H1 (cell line): ENCODE measurements around the gene WDR91. TPM values are rescaled to one million over a fixed set of nuclear protein-coding genes. Genes with fewer than 3 reads are reported as not detected.
"Not testable (repeated sequence)": the region's sequence is repeated elsewhere in the genome, so short reads cannot be mapped to it uniquely, and the experiment has no call there.

Experiments
- CTCF ChIA-PET: fragments of 300-600 bp; sonication (Branson Sonifier 250); formaldehyde crosslinking; loops from one replicate; lab custom pipeline; 2021; ENCODE audit not compliant: partially characterized antibody; lab: Charles Lee
- POLR2A ChIA-PET: fragments of 300-600 bp; sonication (Branson Sonifier 250); formaldehyde crosslinking; loops from one replicate; lab custom pipeline; 2021; ENCODE audit warnings: inconsistent platforms; ENCODE audit not compliant: partially characterized antibody; lab: Charles Lee
- DNase-seq, 2 experiments: peaks; one replicate each; pipeline versions ENCODE4 v3.0.0 to v3.0.0-alpha.2; 2010 to 2022; ENCODE audit warnings: low spot score in 2 of 2, low read depth in 1 of 2, mixed read lengths in 1 of 2
- FAIRE-seq: peaks from 2 replicates; lab custom pipeline; 2011; peaks lifted over from hg19 to GRCh38; lab: Jason Lieb, UNC
- H2AFZ ChIP-seq: 2 replicates; pipeline ENCODE4 v1.8.1; 2012; ENCODE audit warnings: low read length, inconsistent platforms
- H2AK5ac ChIP-seq: 2 replicates; pipeline ENCODE4 v1.6.1; 2013; ENCODE audit warnings: low read depth, low read length
- H2BK120ac ChIP-seq: replicated peaks from 2 replicates; pipeline ENCODE3; 2013; ENCODE audit warnings: low read depth, low read length, inconsistent platforms
- H2BK12ac ChIP-seq: 2 replicates; pipeline ENCODE4 v1.6.1; 2013; ENCODE audit warnings: low read depth, low read length
- H2BK15ac ChIP-seq: 2 replicates; pipeline ENCODE4 v1.6.1; 2013; ENCODE audit warnings: low read length
- H2BK20ac ChIP-seq: 2 replicates; pipeline ENCODE4 v1.6.1; 2013; ENCODE audit warnings: low read length
- H2BK5ac ChIP-seq: 2 replicates; pipeline ENCODE4 v1.6.1; 2013; ENCODE audit warnings: low read depth, low read length
- H3K14ac ChIP-seq: 2 replicates; pipeline ENCODE4 v1.6.1; 2013; ENCODE audit warnings: inconsistent platforms; ENCODE audit not compliant: insufficient read length
- H3K18ac ChIP-seq: 2 replicates; pipeline ENCODE4 v1.6.1; 2013; ENCODE audit warnings: low read length; ENCODE audit errors: extremely low read depth
- H3K23ac ChIP-seq: 2 replicates; pipeline ENCODE4 v1.6.1; 2013; ENCODE audit warnings: inconsistent platforms; ENCODE audit not compliant: insufficient read length
- H3K23me2 ChIP-seq: 2 replicates; pipeline ENCODE4 v1.6.1; 2013; ENCODE audit warnings: low read depth, low read length
- H3K27ac ChIP-seq: 2 replicates; pipeline ENCODE4 v1.6.1; 2011; ENCODE audit warnings: low read depth, low read length, inconsistent platforms
- H3K27me3 ChIP-seq, 4 experiments: replicated peaks in 1 of 4; 1 replicate in 1 of 4; 2 replicates in 3 of 4; pipeline versions ENCODE4 v1.6.1 to v1.8.1; 2011 to 2013; ENCODE audit warnings: low read length in 3 of 4, mild to moderate bottlenecking in 3 of 4, inconsistent platforms in 2 of 4, mixed read lengths in 2 of 4, moderate library complexity in 1 of 4; ENCODE audit not compliant: control insufficient read depth in 3 of 4, insufficient read depth in 3 of 4; ENCODE audit errors: extremely low read depth in 1 of 4
- H3K36me3 ChIP-seq, 4 experiments: 2 replicates each; pipeline versions ENCODE4 v1.6.1 to v1.8.1; 2011 to 2013; ENCODE audit warnings: mild to moderate bottlenecking in 4 of 4, low read length in 3 of 4, moderate library complexity in 2 of 4, control low read depth in 1 of 4, inconsistent platforms in 1 of 4; ENCODE audit not compliant: insufficient read depth in 4 of 4, control insufficient read depth in 2 of 4
- H3K4ac ChIP-seq: replicated peaks from 2 replicates; pipeline ENCODE3; 2013; ENCODE audit warnings: low read length, low read depth, mixed read lengths, inconsistent platforms; ENCODE audit not compliant: insufficient read length
- H3K4me1 ChIP-seq, 4 experiments: replicated peaks in 1 of 4; 1 replicate in 1 of 4; 2 replicates in 3 of 4; pipeline versions ENCODE4 v1.6.1 to v1.8.1; 2011 to 2013; ENCODE audit warnings: low read length in 3 of 4, inconsistent platforms in 2 of 4, mixed read lengths in 1 of 4; ENCODE audit not compliant: insufficient read depth in 4 of 4, control insufficient read depth in 3 of 4
- H3K4me2 ChIP-seq, 2 experiments: 2 replicates each; pipeline versions ENCODE4 v1.6.1 to v1.8.1; 2011 to 2013; ENCODE audit warnings: low read depth in 2 of 2, low read length in 2 of 2, control low read depth in 1 of 2, inconsistent platforms in 1 of 2, mild to moderate bottlenecking in 1 of 2; ENCODE audit not compliant: insufficient read depth in 1 of 2
- H3K4me3 ChIP-seq, 4 experiments: fragments of 200-600, 300-600 bp in 1 of 4; sonication (generic), shearing (Covaris generic), sonication (Bioruptor Twin) in 1 of 4; 2 replicates each; pipeline versions ENCODE4 v1.5.1 to v1.8.1; 2011 to 2016; ENCODE audit warnings: low read length in 4 of 4, low read depth in 3 of 4, control low read depth in 2 of 4, inconsistent platforms in 2 of 4, mild to moderate bottlenecking in 2 of 4, mixed read lengths in 1 of 4, moderate library complexity in 1 of 4; ENCODE audit not compliant: insufficient read depth in 2 of 4; ENCODE audit errors: extremely low read depth in 1 of 4
- H3K56ac ChIP-seq: replicated peaks from 2 replicates; pipeline ENCODE3; 2013; ENCODE audit warnings: low read depth, mild to moderate bottlenecking, mixed read lengths, low read length, inconsistent platforms; ENCODE audit not compliant: insufficient read length
- H3K79me1 ChIP-seq: 2 replicates; pipeline ENCODE4 v1.6.1; 2013; ENCODE audit warnings: low read depth, low read length, control low read depth
- H3K79me2 ChIP-seq, 2 experiments: 2 replicates each; pipeline versions ENCODE4 v1.6.1 to v1.8.1; 2012 to 2013; ENCODE audit warnings: low read length in 2 of 2, mild to moderate bottlenecking in 2 of 2, inconsistent platforms in 1 of 2; ENCODE audit not compliant: insufficient read depth in 2 of 2, control insufficient read depth in 1 of 2
- H3K9ac ChIP-seq, 4 experiments: replicated peaks in 1 of 4; 1 replicate in 1 of 4; 2 replicates in 3 of 4; pipeline versions ENCODE4 v1.6.1 to v1.8.1; 2011 to 2013; ENCODE audit warnings: low read depth in 3 of 4, low read length in 3 of 4, control low read depth in 2 of 4, mild to moderate bottlenecking in 2 of 4, moderate library complexity in 2 of 4, inconsistent platforms in 1 of 4; ENCODE audit errors: extremely low read depth in 1 of 4
- H3K9me3 ChIP-seq, 2 experiments: 2 replicates each; pipeline versions ENCODE4 v1.6.1 to v1.8.1; 2012 to 2013; ENCODE audit warnings: mild to moderate bottlenecking in 2 of 2, moderate library complexity in 2 of 2, control low read depth in 1 of 2, inconsistent platforms in 1 of 2, low read depth in 1 of 2, low read length in 1 of 2, mixed read lengths in 1 of 2; ENCODE audit not compliant: insufficient read depth in 2 of 2
- H4K20me1 ChIP-seq, 2 experiments: replicated peaks in 1 of 2; 2 replicates each; pipeline versions ENCODE3 to v1.8.1; 2011 to 2013; ENCODE audit warnings: inconsistent platforms in 2 of 2, low read length in 2 of 2, mild to moderate bottlenecking in 1 of 2; ENCODE audit not compliant: insufficient read depth in 2 of 2, control insufficient read depth in 1 of 2
- H4K5ac ChIP-seq: 2 replicates; pipeline ENCODE4 v1.6.1; 2013; ENCODE audit warnings: low read length, low read depth, mixed read lengths, inconsistent platforms; ENCODE audit not compliant: insufficient read length
- H4K8ac ChIP-seq: 2 replicates; pipeline ENCODE4 v1.8.0; 2013; ENCODE audit warnings: mild to moderate bottlenecking, moderate library complexity, low read length, inconsistent platforms; ENCODE audit not compliant: insufficient read depth; ENCODE audit errors: extremely low read depth
- H4K91ac ChIP-seq: replicated peaks from 2 replicates; pipeline ENCODE3; 2013; ENCODE audit warnings: low read length, mixed read lengths, inconsistent platforms; ENCODE audit not compliant: insufficient read length
- WGBS, 2 experiments: shearing (Covaris generic) in 1 of 2; methylation state at CpG; one replicate each; pipeline versions ENCODE4 v1.1.6 to v1.1.7; 2013 to 2015; ENCODE audit warnings: low lambda C conversion rate in 2 of 2, mixed read lengths in 2 of 2, inconsistent platforms in 1 of 2, low coverage in 1 of 2, missing lambda C conversion rate in 1 of 2; ENCODE audit not compliant: insufficient replicate concordance in 2 of 2, insufficient coverage in 1 of 2, insufficient read length in 1 of 2; ENCODE audit errors: extremely low coverage in 1 of 2, missing lambda C conversion rate in 1 of 2; 5-methylcytosine and 5-hydroxymethylcytosine counted together
- polyA plus RNA-seq, 7 experiments: library from polyadenylated mRNA; depleted of rRNA in 3 of 7; stranded (reverse) in 5 of 7; unstranded in 2 of 7; fragments of >200 nt in 5 of 7; fragments of 200-250 nt in 2 of 7; gene quantifications; 1 replicate in 5 of 7; 2 replicates in 1 of 7; 4 replicates in 1 of 7; pipeline versions ENCODE4 v1.2.1 to v1.2.3, GENCODE V29; 2011 to 2013; ENCODE audit warnings: missing spikeins in 2 of 7, mixed read lengths in 2 of 7
- total RNA-seq: library from RNA; stranded (reverse); fragmentation: NEBNext Ultra II Directional; extraction: Animal tissue kit (Norgen Biotek cat#: 25700); gene quantifications from 2 replicates; pipeline ENCODE4 v1.2.1, GENCODE V29; 2021

Gene WDR91
- total and polyA plus RNA-seq, 2 of the 8 experiments (the other 6 are each of a cell fraction or from before 2014, with no cell fraction given): 8.2 to 14.7 TPM

- H2AFZ ChIP-seq, H3K4ac ChIP-seq, H4K20me1 ChIP-seq, H3K27me3 ChIP-seq, H3K36me3 ChIP-seq, H3K27ac ChIP-seq, H2BK5ac ChIP-seq, H3K9me3 ChIP-seq, H3K18ac ChIP-seq, H3K23me2 ChIP-seq, H3K23ac ChIP-seq, H2BK15ac ChIP-seq, H3K79me1 ChIP-seq, H3K9ac ChIP-seq, H4K5ac ChIP-seq, DNase-seq, H3K14ac ChIP-seq, H2BK12ac ChIP-seq, H4K91ac ChIP-seq, H3K56ac ChIP-seq, H3K4me3 ChIP-seq, H2BK120ac ChIP-seq, H2BK20ac ChIP-seq, H2AK5ac ChIP-seq, FAIRE-seq, H3K4me2 ChIP-seq, H3K79me2 ChIP-seq, H4K8ac ChIP-seq: not testable (repeated sequence)
- CTCF ChIA-PET: interaction anchor here (1.1 to 1.6 kb wide), 2 partner anchors 9 to 12 kb away, joined by 3 to 5 read pairs; no protein-coding TSS in a partner anchor
- POLR2A ChIA-PET: interaction anchor here (1.4 kb wide), 1 partner anchor 16 kb away, joined by 3 read pairs; no protein-coding TSS in a partner anchor
- H3K4me1 ChIP-seq: peaks cover 1 to 15% (median 5%) of the 10 kb centered on the region in 4 experiments; a peak in 5 of 7 replicates
- 88% methylated on average over 4 of the region's 4 CpGs; no CpG with 5 or more reads in 1 of the 2 experiments for WGBS, 2 experiments
These were observed 37.4 kb downstream of the WDR91 start for GRCh38 chr7:135173916-135174315.
